D341Med (cell line): Measurements from ENCODE around the gene GATA5.

Source experiments
- DNase-seq: peaks from one replicate; pipeline ENCODE4 v3.0.0; 2012; ENCODE audit warnings: low spot score

GATA5 gene

DNA sequence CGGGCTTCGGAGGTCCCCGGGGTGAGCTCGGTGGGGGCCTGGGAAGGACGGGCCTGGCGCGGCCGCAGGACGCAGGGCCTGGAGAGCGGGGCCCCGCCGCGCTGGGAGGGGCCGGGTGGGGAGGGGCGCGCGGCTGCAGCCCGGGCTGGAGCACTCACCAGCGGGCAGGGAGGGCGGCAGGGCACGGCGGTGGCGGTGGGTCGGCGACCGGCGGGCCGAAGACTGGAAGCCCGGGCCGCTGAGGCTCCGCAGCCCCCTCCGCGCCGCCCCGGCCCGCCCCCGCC is at the start of gene GATA5:
TSS of gene GATA5 (minus strand) at position 224 of the 284 bp plus-strand sequence. CDS start 474 bp downstream, outside the sequence.
- no peak for DNase-seq

- no peak for DNase-seq
Measured at GRCh38 chr20:62525014-62525413, 49.2 kb upstream of the GATA5 start.

DNA sequence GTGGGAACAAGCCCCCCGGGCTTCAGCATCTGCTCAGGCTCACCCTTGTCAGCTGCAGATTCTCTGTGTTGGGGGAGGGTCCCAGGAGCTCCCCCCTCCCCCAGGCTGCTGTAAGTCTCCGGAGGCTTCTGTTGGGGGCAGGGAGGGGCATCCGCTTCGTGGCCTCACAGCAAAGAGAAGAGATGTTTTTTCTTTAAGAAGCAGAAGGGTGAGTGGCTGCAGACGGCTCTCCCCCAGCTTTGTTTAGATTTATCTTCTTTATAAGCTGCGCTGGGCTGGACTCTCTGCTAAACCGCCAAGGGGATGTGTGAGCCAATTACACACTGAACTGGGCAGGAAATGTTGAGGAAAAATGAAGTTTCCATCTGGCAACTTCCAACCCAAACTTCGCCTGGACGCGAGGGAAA is 48.7 kb upstream of the GATA5 start:
- no peak for DNase-seq

DNA sequence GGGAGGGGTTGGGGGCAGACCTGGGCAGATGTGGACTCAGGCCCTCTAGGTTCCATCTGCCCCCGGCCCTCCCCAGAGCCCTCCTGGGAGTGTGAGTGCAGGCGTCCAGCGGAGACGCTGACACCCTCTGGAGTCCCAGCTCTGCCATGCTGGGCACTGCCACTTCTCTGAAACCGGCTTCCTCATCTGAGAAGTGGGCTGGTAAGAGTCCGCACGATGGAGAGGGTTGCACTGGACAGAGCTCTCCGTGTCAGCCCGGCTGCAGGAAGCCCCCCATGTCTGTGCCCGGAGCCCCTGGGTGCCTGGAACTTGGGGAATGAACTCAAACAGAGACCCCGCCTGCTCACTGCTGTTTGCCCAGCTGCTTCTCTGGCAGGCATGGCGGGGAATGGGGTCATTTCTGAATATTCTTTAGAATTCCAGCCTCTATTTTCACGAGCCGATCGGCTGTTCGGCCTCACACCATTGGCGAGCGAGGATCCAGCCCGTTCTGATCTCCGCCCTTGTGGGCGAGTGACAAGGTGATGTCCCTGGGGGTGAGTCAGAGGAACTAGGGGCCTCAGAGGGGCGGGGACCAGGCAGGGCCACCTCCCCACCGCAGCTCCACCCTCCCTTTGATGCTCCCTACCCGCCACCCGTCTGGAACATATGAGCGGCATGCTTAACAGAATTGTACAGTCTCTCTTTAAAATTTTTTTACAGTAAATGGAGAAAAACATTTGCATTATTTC is 47.8 kb upstream of the GATA5 start:
- DNase-seq = no peak

- no peak for DNase-seq
Measured at GRCh38 chr20:62522748-62523396, 47.1 kb upstream of the GATA5 start.

GRCh38 chr20:62519826-62520225 is 44.0 kb upstream of the GATA5 start:
- no peak for DNase-seq

GRCh38 chr20:62518911-62519310 is 43.1 kb upstream of the GATA5 start:
- DNase-seq = no peak

DNA sequence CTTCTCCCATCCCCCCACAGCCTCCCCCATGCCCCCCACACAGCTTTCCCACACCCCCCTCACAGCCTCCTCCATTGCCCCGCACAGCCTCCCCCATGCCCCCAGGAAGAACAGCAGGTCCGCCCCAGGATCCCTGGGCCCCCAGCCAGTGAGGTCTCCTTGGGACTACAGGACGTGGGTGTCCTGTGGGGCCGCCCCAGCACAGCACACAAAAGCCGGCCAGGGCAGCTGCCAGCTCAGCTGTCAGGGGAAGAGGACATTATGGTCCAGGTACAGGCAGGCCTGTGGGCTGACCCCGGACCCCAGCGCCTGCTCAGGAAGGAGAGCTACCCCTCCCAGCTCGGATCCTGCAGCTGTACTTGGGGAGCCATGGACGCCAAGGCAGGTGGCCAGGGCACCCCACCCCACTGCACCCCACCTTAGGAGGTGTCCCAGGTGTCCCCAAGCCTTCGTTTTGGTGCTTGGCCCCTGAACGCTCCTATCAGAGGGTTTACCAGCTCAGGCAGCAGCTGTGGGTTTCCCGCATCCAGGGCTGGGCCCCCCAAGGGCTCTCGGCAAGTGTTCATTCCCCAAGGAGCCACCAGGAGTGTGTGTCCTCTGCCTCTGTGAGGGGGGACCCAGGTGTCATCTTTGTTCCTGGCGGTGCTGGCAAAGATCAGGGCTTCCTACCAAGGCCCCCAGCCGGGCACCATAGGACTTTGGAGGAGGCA is 42.3 kb upstream of the GATA5 start:
- no peak for DNase-seq

GRCh38 chr20:62517168-62517567 is 41.4 kb upstream of the GATA5 start:
- DNase-seq = no peak

DNA sequence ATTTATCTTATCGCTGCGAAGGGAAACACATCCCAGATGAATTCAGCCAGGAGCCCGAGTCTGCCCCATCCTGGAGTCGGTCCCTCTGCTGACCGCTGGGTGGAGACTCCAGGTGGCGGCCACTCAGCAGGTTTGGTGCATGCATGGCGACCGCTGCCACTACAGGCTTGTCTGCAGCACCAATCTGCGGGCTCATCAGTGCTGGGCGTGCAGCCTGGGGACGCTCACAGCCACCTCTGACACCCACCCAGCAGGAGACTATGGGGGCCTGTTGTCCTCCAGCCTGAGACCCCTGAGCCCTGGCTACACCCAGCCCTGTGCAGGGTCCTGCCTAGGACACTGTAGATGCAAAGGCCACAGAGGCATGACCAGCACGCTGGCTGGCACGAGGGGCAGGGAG is 40.5 kb upstream of the GATA5 start:
- no peak for DNase-seq

- no peak for DNase-seq
Measured at GRCh38 chr20:62515826-62516225, 40.0 kb upstream of the GATA5 start.

DNA sequence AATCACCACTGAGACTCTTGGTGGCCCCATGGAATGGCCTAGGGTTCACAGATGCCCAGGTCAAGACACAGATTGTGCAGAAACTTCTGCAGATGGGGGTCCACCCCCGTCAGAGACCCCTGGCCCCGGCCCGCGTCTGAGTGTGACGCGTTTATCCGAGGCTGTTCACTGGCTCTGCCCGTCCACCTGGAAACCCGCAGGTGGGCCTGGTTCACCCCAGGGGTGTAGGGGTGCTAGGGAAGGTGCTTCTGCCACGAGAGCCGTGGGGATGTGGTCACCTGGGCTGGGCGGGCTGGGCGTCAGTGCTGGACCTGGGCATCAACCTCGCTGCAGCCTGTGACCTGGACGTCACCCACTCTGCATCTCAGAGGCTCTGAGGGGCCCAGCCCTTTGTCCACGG is 39.5 kb upstream of the GATA5 start:
- DNase-seq = no peak

DNA sequence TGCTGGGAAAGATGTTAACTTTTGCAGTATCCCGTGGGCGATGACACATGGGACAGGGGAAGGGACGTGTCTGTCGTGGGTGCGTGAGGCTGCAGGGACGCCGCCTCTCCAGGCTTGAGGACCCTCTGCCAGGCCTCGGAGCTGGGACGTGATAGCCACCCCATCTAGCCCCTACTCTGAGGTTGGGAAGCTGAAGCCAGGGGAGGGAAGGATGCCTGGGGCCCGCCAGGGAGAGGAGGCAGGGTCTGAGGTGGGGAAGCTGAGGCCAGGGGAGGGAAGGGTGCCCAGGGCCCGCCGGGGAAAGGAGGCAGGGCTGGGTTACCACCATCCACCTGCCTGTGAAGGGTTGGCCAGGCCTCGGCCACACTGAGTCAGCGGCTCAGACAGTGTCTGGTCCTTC is 38.2 kb upstream of the GATA5 start:
- no peak for DNase-seq

DNA sequence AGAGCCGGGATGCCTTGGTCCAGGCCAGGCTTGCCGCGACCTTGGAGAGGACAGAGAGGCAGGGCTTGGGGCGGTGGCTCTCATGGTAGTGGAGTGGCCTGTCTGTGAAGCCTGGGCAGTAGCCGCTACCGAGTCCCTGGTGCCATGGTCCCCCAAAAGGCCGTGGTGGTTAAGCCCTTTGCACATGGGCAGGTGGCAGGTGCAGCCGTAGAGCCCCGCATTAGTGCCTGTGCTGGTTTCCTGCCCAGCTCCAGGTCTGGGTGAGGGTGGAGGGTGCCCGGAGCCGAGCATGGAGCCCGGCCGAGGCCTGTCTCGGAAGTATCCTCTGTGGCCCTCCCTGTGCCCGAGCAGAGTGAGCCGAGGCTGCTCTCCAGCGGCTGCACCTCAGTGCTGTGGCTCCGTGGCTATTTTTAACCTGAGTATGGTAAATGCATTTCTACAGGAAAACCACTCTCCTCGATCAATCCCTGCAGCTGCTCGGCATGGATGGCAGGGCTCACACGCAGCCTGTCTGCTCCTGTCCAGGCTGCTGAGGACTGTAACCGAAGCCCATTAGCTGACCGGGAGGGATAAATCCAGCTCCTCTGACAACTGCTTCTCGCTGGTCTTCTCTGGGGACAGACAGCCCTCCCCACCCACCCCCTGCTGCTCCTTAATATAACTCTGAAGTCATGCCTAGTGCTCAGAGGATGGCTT is 36.3 kb upstream of the GATA5 start:
- no peak for DNase-seq

DNA sequence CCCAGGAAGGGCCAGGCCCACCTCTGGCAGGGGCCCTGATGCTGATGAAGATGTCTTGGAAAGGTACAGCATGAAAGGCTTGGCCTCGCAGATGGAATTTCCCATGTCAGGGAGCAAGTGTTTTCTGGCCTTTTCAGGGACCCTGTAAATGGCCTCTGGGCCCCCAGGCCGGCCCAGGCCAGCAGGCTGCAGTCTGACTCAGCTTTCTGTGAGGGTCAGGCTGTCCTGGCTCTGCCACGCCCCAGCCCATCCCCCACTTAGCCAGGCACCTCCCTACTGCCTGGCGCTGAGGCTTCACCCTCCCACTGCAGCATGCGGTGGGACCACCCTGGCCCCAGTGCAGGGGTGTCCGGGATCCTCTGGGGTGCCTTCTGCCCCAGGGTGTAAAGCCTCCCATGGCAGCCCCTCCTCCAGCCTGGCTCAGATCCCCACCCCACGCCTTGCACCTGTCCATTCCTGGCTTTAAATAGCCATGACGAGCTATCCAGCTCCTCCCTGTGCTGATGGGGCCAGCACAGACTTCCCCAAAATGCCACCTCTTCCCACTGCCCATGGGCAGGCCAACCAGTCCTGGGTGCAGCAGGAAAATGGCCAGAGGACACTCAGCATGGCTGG is 35.6 kb upstream of the GATA5 start:
- no peak for DNase-seq

DNA sequence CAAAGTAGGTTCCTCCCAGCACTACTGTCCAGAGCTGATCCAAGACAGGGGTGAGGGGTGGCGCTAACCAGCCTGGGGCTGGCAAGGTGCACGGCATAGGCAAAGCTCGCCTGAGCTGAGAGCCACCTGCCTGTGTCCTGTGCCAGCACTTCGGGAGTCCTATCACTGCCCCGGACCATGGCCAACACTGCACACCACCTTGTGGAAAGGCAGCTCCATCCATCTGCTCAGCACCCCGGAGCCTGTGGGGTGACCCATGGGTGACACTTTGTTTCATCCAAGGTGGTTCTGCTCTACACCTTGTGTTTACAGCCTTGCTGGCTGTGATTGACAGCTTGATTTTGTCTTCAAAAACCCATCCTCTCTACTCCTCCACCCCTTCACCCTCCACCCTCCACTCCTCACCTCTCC is 32.9 kb upstream of the GATA5 start:
- DNase-seq = no peak

DNA sequence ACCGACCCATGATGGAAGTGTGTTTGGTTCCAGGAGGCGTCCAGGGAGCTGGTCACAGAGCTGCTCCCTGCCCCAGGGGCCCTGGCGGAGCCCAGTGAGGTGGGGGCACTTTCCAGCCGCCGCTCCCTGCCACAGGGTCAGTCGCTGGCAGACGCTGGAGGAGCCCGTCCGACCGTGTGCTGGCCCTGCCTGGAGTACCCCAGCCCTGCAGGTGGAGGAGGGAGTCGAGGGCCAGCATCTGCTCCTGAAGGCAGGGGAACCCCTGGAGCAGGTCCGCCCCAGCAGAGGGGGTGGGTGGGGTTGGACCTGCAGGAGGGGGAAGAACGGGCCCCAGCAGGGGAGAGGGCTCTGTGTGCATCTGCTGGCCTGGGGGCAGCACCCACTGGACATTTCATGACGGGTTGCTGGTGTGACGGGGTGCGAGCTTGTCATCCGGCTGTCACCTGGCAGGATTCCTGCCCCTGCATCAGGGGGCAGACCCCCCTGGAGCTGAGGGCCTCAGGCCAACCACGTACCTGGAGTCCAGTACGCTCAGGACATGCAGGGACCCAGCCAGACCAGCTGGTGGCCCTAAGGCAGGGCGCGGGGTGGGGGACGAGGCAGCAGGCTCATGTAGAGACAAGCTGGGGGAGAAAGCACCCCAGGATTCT is 32.3 kb upstream of the GATA5 start:
- no peak for DNase-seq

GRCh38 chr20:62507323-62507722 is 31.5 kb upstream of the GATA5 start:
- DNase-seq = no peak

DNA sequence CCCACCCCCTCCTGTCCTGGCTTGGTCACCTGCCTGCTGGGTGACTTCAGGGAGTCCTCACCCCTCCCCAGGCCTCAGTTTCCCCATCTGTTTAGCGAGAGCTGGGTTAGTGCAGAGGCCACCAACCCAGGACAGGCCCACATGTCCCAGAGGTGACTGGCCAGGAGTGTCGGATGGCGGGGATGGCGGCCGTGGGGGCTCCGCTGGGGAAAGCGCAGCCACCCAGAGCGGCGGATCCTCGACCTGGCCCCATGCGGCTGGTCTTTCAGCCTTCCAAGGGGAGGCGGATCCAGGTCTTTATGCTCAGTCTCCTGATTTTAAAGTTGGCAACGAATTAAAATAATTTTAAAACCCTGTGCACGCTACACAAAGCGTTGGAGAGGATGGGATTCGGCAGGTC is 31.0 kb upstream of the GATA5 start:
- no peak for DNase-seq

DNA sequence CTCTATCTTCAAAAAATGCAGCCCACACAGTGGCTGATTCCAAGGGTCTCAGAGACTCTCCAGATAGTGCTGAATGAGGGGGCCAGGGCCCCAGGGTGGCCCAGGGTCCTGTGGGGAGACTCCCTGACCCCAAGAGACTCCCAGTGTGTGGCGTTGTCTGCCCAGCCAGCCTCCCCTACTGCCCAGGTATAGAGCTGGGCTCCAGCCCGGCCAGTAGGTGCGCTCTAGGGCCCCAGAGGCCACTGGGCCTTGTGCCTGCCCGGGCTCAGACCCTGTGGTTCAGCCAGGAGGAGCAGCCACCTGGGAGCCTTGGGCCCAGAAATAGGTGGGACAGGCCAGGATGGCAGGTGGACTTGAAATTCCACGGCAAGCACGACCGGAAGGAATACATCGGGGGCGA is 30.3 kb upstream of the GATA5 start:
- no peak for DNase-seq

DNA sequence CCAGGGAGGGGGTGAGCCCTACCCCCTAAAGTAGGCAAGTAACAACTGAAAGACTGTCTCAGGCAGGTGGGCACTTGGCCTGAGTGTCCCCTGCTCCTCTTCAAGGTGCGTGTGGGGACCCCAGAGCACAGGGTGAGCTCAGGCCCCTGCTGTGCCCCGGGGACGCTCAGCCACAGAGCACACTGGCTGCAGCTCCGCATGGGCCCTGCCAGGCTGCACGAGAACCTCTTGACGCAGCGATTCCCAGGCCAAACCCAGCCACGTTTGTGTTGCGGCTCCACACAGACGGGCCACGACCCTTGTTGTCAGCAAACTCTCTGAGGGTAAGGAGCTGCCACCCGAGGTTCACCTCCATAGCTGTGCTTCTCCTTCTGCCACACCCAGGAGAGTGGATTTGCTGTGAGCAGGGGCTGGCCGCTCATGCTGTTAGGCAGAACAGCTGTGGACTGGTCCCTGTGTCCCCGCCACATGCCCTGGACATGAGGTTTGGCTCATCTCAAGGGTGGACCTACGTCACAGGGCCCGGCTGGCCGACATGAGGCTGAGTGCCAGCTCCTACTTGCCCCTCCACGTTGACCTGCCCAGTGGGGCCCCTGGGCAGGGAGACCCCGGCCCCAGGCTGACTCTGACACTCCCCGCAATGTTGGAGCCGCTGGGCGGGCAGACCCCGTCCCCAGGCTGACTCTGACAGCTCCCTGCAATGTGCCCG is 29.7 kb upstream of the GATA5 start:
- DNase-seq = no peak
